Prostate gland (tissue), 2 donors: ENCODE data around the gene RRAD. TPM values are rescaled to one million over a fixed set of nuclear protein-coding genes. Genes with fewer than 3 reads are reported as not detected.

Experiments
- DNase-seq: peaks from one replicate; pipeline ENCODE4 v3.0.0-alpha.2; 2019; ENCODE audit warnings: low spot score
- H3K27ac ChIP-seq, 2 donors: fragments of 200-600 bp; sonication (generic); 2 replicates each; pipeline ENCODE4 v1.5.1; 2017 to 2019
- H3K27me3 ChIP-seq: fragments of 200-600 bp; sonication (generic); replicated peaks from 2 replicates; pipeline ENCODE4 v1.5.1; 2019; ENCODE audit not compliant: insufficient read depth
- H3K36me3 ChIP-seq, 2 donors: fragments of 200-600 bp; sonication (generic); 1 replicate in 1 of 2; 2 replicates in 1 of 2; pipeline versions ENCODE4 v1.5.1 to v1.8.1; 2017 to 2019
- H3K4me1 ChIP-seq: fragments of 200-600 bp; sonication (generic); replicated peaks from 2 replicates; pipeline ENCODE4 v1.5.1; 2019
- H3K4me3 ChIP-seq, 2 donors: fragments of 200-600 bp; sonication (generic); 2 replicates each; pipeline ENCODE4 v1.5.1; 2017 to 2019
- H3K9me3 ChIP-seq: fragments of 200-600 bp; sonication (generic); 2 replicates; pipeline ENCODE4 v1.5.1; 2017
- CTCF ChIP-seq, 4 experiments: fragments of 200-600 bp in 2 of 4; fragments of 450-650 bp in 2 of 4; sonication (generic) in 2 of 4; IDR thresholded peaks; 1 replicate in 3 of 4; 2 replicates in 1 of 4; pipeline ENCODE4 v1.5.1; 2016 to 2019; ENCODE audit warnings: antibody characterized with exemption in 4 of 4, mild to moderate bottlenecking in 2 of 4, moderate library complexity in 2 of 4
- POLR2A ChIP-seq: fragments of 450-650 bp; IDR thresholded peaks from one replicate; pipeline ENCODE4 v1.6.1; 2016; ENCODE audit warnings: antibody characterized with exemption, mild to moderate bottlenecking
- POLR2AphosphoS5 ChIP-seq: sonication (generic); formaldehyde crosslinking; IDR thresholded peaks from one replicate; pipeline ENCODE4 v1.6.1; 2017; ENCODE audit warnings: antibody characterized with exemption
- WGBS: methylation state at CpG from one replicate; pipeline ENCODE4 v1.1.5; 2018; 5-methylcytosine and 5-hydroxymethylcytosine counted together
- intact Hi-C: fragments of 100-400 bp; cut with DNase I; formaldehyde crosslinking; loops from one replicate; pipeline ENCODE4 v1.14.2; 2022
- total RNA-seq, 2 donors: library from RNA; depleted of rRNA; stranded (reverse); fragments of >200 nt; gene quantifications; one replicate each; pipeline ENCODE4 v1.1.0, GENCODE V29; 2016

The RRAD gene
- total RNA-seq, 2 donors from 2014 or later: 17.0 to 37.0 TPM

- Histone ChIP-seq H3K4me3 (no peak overlapping the region), H3K36me3 (no peaks in the 10 kb centered on the region), H3K4me1 (no peaks in the 10 kb centered on the region), H3K9me3 (no peaks in the 10 kb centered on the region), H3K27me3 (no peaks in the 10 kb centered on the region), H3K27ac (no peak overlapping the region)
- 71% methylated on average over 5 of the region's 5 CpGs for WGBS
- TF ChIP-seq POLR2AphosphoS5 (no peak), POLR2A (no peak), CTCF (IDR thresholded peaks at IDR 0.05) (no peak)
- DNase-seq: no peak
- intact Hi-C loops: no loop called here
Measured at GRCh38 chr16:66878067-66878466, 47.3 kb downstream of the RRAD start.

- intact Hi-C loops: loop anchor here (5.0 kb wide), 1 partner anchor 42 kb away; the partner anchor contains the start of gene NAE1
- H3K27ac ChIP-seq: no peak overlapping the region
- DNase-seq: no peak
Measured at GRCh38 chr16:66874079-66874775, 51.1 kb downstream of the RRAD start.

GRCh38 chr16:66873685-66874055 lies 51.7 kb downstream of the RRAD start:
- Histone ChIP-seq H3K4me3 (no peak overlapping the region), H3K27me3 (no peaks in the 10 kb centered on the region), H3K4me1 (no peaks in the 10 kb centered on the region), H3K9me3 (no peaks in the 10 kb centered on the region), H3K36me3 (no peaks in the 10 kb centered on the region), H3K27ac (no peak overlapping the region)
- intact Hi-C loops: loop anchor here (2.0 to 5.0 kb wide), 2 partner anchors 41 to 145 kb away; partner anchors contain the start of gene NAE1
- no peak for TF ChIP-seq CTCF (IDR thresholded peaks at IDR 0.05)
- no peak for TF ChIP-seq POLR2A
- TF ChIP-seq POLR2AphosphoS5: no peak
- no peak for DNase-seq

More at GRCh38 chr16:66874079-66874775, 51.1 kb downstream of the RRAD start:
- H3K4me3 ChIP-seq: no peak overlapping the region
- no peaks in the 10 kb centered on the region for H3K27me3 ChIP-seq
- H3K36me3 ChIP-seq: no peaks in the 10 kb centered on the region
- WGBS: 53% methylated on average over 1 of the region's 1 CpG
- TF ChIP-seq POLR2AphosphoS5 (no peak), CTCF (IDR thresholded peaks at IDR 0.05) (no peak)
- no peaks in the 10 kb centered on the region for H3K9me3 ChIP-seq
- H3K4me1 ChIP-seq: no peaks in the 10 kb centered on the region

- Histone ChIP-seq H3K36me3 (no peaks in the 10 kb centered on the region), H3K4me1 (no peaks in the 10 kb centered on the region), H3K27ac (peak overlapping the region in 1 of 2 donors; percentile 33), H3K9me3 (no peaks in the 10 kb centered on the region), H3K4me3 (peak overlapping the region; percentile 20 to 22), H3K27me3 (no peaks in the 10 kb centered on the region)
- 4% methylated on average over 36 of the region's 39 CpGs for WGBS
- intact Hi-C loops: loop anchor here (2.0 to 5.0 kb wide), 2 partner anchors 41 to 144 kb away; partner anchors contain the start of gene NAE1
- TF ChIP-seq CTCF (IDR thresholded peaks at IDR 0.05) (peak; percentile 82 to 93 (median 87)), POLR2A (no peak), POLR2AphosphoS5 (peak; percentile 64)
- peak; percentile 74 for DNase-seq
Measured at GRCh38 chr16:66872943-66873684, 52.2 kb downstream of the RRAD start.
